Hepatocyte (in vitro differentiated cells): Measurements from ENCODE around the gene TNNI3K.

Experiments used
- CTCF ChIP-seq: fragments of 200-600 bp; sonication (generic); IDR thresholded peaks from 2 replicates; pipeline ENCODE4 v1.5.1; 2016; ENCODE audit warnings: antibody characterized with exemption, mild to moderate bottlenecking; ENCODE audit not compliant: poor library complexity
- EZH2 ChIP-seq: fragments of 200-600 bp; sonication (generic); IDR thresholded peaks from 2 replicates; pipeline ENCODE4 v1.6.1; 2016; ENCODE audit warnings: antibody characterized with exemption, mild to moderate bottlenecking, borderline replicate concordance

GRCh38 chr1:74517599-74518051 is 282.4 kb downstream of the TNNI3K start:
- no peak for TF ChIP-seq EZH2
- no peak for TF ChIP-seq CTCF
